C1 segment of cervical spinal cord (tissue), 14 donors: Measurements from ENCODE around the gene CPLX1.
"Not testable (repeated sequence)": the region's sequence is repeated elsewhere in the genome, so short reads cannot be mapped to it uniquely, and the experiment has no call there.

Experiments used
- DNase-seq, 14 donors: peaks; one replicate each; lab custom pipeline; 2025; lab: John Stamatoyannopoulos, UW

The CPLX1 gene

GRCh38 chr4:736561-736960 lies 89.4 kb downstream of the CPLX1 start:
- not testable (repeated sequence) for DNase-seq

DNA sequence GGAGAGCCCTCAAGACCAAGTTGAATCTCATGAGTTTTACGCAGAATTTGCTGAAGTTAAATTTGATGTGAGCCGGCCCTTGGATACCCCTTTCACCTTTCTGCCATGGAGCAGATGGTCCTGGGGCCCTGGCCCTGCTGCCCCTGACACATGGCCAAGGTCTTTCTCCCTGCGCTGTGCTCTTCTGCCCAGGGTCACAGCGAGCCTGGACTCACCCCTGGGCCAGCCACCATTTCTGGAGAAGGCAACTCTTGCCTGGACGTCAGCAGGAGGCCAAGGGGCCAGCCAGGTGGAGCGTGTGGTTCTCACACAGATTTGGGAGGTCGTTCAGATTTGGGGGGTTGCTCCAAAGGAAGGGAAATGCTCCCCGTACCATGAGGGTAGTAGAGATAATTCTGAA lies 90.3 kb downstream of the CPLX1 start:
- no peak for DNase-seq
